HG03457 (cell line): ENCODE results near the gene CRACR2A.

ENCODE experiments used
- ATAC-seq: cut with Tn5 transposase; IDR thresholded peaks from one replicate; pipeline ENCODE4 v1.9.1; 2021; ENCODE audit warnings: moderate number of reproducible peaks; ENCODE audit not compliant: unreplicated experiment

CRACR2A gene

GRCh38 chr12:3726456-3726855, 26.5 kb downstream of the CRACR2A start:
- no peak for ATAC-seq

- no peak for ATAC-seq
Measured at GRCh38 chr12:3725388-3726115, 27.4 kb downstream of the CRACR2A start.

GRCh38 chr12:3723916-3724805, 28.7 kb downstream of the CRACR2A start:
- no peak for ATAC-seq

GRCh38 chr12:3722368-3722767, 30.5 kb downstream of the CRACR2A start:
- ATAC-seq: no peak

- no peak for ATAC-seq
Measured at GRCh38 chr12:3720772-3721171, 32.1 kb downstream of the CRACR2A start.

GRCh38 chr12:3718100-3718499, 34.8 kb downstream of the CRACR2A start:
- no peak for ATAC-seq

- no peak for ATAC-seq
Measured at GRCh38 chr12:3717283-3717898, 35.5 kb downstream of the CRACR2A start.

- no peak for ATAC-seq
Measured at GRCh38 chr12:3715999-3716398, 36.9 kb downstream of the CRACR2A start.

GRCh38 chr12:3713947-3714346, 39.0 kb downstream of the CRACR2A start:
- ATAC-seq: no peak

- no peak for ATAC-seq
Measured at GRCh38 chr12:3713483-3713882, 39.4 kb downstream of the CRACR2A start.

- no peak for ATAC-seq
Measured at GRCh38 chr12:3712209-3712992, 40.5 kb downstream of the CRACR2A start.

GRCh38 chr12:3705354-3705675, 47.6 kb downstream of the CRACR2A start:
- ATAC-seq: no peak

- no peak for ATAC-seq
Measured at GRCh38 chr12:3704512-3705353, 48.2 kb downstream of the CRACR2A start.

GRCh38 chr12:3700861-3701260, 52.0 kb downstream of the CRACR2A start:
- ATAC-seq: no peak

- no peak for ATAC-seq
Measured at GRCh38 chr12:3698218-3698974, 54.5 kb downstream of the CRACR2A start.

- ATAC-seq: no peak
Measured at GRCh38 chr12:3697311-3697870, 55.5 kb downstream of the CRACR2A start.

- ATAC-seq: no peak
Measured at GRCh38 chr12:3694673-3695072, 58.2 kb downstream of the CRACR2A start.

- ATAC-seq: no peak
Measured at GRCh38 chr12:3692616-3693365, 60.1 kb downstream of the CRACR2A start.
